WTC11 (cell line): ENCODE data around the gene ADGRF3.

Source experiments
- KAT7 ChIP-seq: sonication (generic); formaldehyde crosslinking; IDR thresholded peaks from 2 replicates; pipeline ENCODE4 v1.8.1; 2023; ENCODE audit warnings: missing genetic modification reagents, mild to moderate bottlenecking, borderline replicate concordance
- MXD4 ChIP-seq: fragments of 250-450 bp; sonication (Bioruptor Pico); IDR thresholded peaks from 2 replicates; pipeline ENCODE4 v1.8.0; 2021; ENCODE audit warnings: mild to moderate bottlenecking, moderate library complexity, borderline replicate concordance
- NR3C1 ChIP-seq: sonication (generic); formaldehyde crosslinking; conservative IDR thresholded peaks from 2 replicates; pipeline ENCODE4 v1.8.1; 2023; ENCODE audit warnings: low read depth, mild to moderate bottlenecking, missing genetic modification reagents
- ZNF416 ChIP-seq: fragments of 250-450 bp; sonication (Bioruptor Pico); IDR thresholded peaks from 2 replicates; pipeline ENCODE4 v1.9.0; 2021; ENCODE audit warnings: mild to moderate bottlenecking, inconsistent platforms
- TF ChIP-seq, protein P1 (sequence below): fragments of 200-600 bp; IDR thresholded peaks from 2 replicates; pipeline ENCODE4 v1.8.0; 2022; ENCODE audit warnings: antibody characterized with exemption
- TF ChIP-seq, protein P2 (sequence below): fragments of 250-450 bp; sonication (Bioruptor Pico); IDR thresholded peaks from 2 replicates; pipeline ENCODE4 v1.9.0; 2021; ENCODE audit warnings: mild to moderate bottlenecking
- TF ChIP-seq, protein P3 (sequence below): sonication (generic); formaldehyde crosslinking; IDR thresholded peaks from 2 replicates; pipeline ENCODE4 v1.8.0; 2022; ENCODE audit warnings: mild to moderate bottlenecking, missing genetic modification reagents

DNA sequence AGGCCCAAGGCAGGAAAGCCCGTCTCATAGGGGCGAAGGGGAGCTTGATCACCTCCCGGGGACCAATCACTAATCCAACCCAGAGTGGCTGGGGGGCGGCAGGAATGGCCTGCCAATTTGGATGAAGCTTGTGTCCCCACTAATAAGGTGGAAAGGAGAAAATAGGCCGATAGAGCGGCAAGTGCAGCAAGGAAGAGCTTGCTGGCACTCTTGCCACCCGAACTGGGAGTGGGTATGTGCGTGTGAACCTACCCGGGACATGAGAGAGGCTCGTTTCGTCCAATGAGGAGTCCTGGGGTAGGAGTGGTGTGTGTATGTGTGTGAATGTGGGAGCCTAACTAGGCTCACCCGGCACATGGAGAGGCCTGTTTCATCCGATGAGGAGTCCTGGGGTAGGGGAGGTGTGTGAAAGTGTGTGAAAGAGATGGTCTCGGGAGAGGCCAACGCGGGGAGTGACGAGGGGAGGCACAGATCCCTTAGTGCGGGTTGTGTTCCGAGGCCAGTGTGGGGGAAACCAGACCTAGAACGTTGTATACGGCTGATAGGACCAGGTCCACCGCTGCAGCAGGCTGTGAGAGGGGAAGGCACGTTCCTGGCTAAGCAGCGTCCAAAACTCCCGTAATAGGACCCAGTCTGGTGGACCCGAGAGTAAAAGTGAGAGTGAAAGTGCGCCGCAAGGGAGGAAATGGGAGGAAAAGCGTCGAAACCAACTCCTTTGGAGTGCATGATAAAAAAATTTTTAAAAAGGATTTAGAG, 47.8 kb downstream of the ADGRF3 start:
- TF ChIP-seq, protein P1, sequence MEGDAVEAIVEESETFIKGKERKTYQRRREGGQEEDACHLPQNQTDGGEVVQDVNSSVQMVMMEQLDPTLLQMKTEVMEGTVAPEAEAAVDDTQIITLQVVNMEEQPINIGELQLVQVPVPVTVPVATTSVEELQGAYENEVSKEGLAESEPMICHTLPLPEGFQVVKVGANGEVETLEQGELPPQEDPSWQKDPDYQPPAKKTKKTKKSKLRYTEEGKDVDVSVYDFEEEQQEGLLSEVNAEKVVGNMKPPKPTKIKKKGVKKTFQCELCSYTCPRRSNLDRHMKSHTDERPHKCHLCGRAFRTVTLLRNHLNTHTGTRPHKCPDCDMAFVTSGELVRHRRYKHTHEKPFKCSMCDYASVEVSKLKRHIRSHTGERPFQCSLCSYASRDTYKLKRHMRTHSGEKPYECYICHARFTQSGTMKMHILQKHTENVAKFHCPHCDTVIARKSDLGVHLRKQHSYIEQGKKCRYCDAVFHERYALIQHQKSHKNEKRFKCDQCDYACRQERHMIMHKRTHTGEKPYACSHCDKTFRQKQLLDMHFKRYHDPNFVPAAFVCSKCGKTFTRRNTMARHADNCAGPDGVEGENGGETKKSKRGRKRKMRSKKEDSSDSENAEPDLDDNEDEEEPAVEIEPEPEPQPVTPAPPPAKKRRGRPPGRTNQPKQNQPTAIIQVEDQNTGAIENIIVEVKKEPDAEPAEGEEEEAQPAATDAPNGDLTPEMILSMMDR = no peak
- TF ChIP-seq KAT7 (CRISPR knock-in tag) = 0 out of 2 replicates have a peak, but pooled peaks have one; percentile 63
- TF ChIP-seq NR3C1 (CRISPR knock-in tag) = no peak
- no peak for TF ChIP-seq ZNF416 (CRISPR knock-in tag)
- TF ChIP-seq, protein P2, sequence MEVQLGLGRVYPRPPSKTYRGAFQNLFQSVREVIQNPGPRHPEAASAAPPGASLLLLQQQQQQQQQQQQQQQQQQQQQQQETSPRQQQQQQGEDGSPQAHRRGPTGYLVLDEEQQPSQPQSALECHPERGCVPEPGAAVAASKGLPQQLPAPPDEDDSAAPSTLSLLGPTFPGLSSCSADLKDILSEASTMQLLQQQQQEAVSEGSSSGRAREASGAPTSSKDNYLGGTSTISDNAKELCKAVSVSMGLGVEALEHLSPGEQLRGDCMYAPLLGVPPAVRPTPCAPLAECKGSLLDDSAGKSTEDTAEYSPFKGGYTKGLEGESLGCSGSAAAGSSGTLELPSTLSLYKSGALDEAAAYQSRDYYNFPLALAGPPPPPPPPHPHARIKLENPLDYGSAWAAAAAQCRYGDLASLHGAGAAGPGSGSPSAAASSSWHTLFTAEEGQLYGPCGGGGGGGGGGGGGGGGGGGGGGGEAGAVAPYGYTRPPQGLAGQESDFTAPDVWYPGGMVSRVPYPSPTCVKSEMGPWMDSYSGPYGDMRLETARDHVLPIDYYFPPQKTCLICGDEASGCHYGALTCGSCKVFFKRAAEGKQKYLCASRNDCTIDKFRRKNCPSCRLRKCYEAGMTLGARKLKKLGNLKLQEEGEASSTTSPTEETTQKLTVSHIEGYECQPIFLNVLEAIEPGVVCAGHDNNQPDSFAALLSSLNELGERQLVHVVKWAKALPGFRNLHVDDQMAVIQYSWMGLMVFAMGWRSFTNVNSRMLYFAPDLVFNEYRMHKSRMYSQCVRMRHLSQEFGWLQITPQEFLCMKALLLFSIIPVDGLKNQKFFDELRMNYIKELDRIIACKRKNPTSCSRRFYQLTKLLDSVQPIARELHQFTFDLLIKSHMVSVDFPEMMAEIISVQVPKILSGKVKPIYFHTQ = no peak
- TF ChIP-seq, protein P3, sequence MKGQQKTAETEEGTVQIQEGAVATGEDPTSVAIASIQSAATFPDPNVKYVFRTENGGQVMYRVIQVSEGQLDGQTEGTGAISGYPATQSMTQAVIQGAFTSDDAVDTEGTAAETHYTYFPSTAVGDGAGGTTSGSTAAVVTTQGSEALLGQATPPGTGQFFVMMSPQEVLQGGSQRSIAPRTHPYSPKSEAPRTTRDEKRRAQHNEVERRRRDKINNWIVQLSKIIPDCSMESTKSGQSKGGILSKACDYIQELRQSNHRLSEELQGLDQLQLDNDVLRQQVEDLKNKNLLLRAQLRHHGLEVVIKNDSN (CRISPR knock-in tag) = no peak
- no peak for TF ChIP-seq MXD4 (CRISPR knock-in tag)
